ENCODE results near the gene OR2L3. TPM values are rescaled to one million over a fixed set of nuclear protein-coding genes. Genes with fewer than 3 reads are reported as not detected.

Gene OR2L3, protein sequence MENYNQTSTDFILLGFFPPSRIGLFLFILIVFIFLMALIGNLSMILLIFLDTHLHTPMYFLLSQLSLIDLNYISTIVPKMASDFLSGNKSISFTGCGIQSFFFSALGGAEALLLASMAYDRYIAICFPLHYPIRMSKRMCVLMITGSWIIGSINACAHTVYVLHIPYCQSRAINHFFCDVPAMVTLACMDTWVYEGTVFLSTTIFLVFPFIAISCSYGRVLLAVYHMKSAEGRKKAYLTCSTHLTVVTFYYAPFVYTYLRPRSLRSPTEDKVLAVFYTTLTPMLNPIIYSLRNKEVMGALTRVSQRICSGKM
- not detected for total RNA-seq

DNA sequence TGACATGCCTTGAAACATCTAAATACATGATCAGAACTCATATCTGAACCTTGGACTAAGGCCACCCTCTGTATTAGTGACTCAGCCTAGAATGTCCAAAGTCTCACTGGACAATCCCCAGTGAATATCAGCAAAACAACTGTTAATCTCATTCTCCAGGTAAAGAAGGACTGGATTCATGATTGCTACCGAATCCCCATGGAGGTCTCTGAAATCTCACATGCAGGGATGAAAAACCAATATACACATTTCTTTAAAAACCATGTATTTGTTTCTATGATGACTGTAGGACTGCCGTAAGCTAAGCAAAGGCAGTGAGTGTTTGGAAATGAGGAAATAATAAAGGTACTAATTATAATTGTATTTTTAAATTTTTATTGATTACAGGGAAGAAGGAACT, at the start of gene OR2L3:
Gene OR2L3 (plus strand): TSS at position 301 of the 400 bp plus-strand sequence. CDS start 13,846 bp downstream, outside the sequence.
- ATAC-seq (ENCODE audit: insufficient number of reproducible peaks, low FRiP score, low read depth) = no peak
- H3K36me3 ChIP-seq = no peaks in the 10 kb centered on the region
- no peaks in the 10 kb centered on the region for H3K9me3 ChIP-seq
- no peak within 1 kb of the TSS for H3K27ac ChIP-seq
- no peaks in the 10 kb centered on the region for H3K27me3 ChIP-seq (replicated peaks; ENCODE audit: insufficient read depth)
- no peak within 1 kb of the TSS for H3K4me3 ChIP-seq
- no peak for TF ChIP-seq CTCF (IDR thresholded peaks at IDR 0.05)
- DNase-seq (ENCODE audit: low spot score) = no peak
- H3K4me1 ChIP-seq (ENCODE audit: control insufficient read depth in 1 of 2, low read depth in 2 of 2) = no peaks in the 10 kb centered on the region

- Histone ChIP-seq H3K27me3 (replicated peaks; ENCODE audit: insufficient read depth) (no peaks in the 10 kb centered on the region), H3K27ac (no peak overlapping the region), H3K4me3 (no peak overlapping the region), H3K4me1 (ENCODE audit: control insufficient read depth in 1 of 2, low read depth in 2 of 2) (no peaks in the 10 kb centered on the region), H3K36me3 (no peaks in the 10 kb centered on the region), H3K9me3 (no peaks in the 10 kb centered on the region)
- no peak for TF ChIP-seq CTCF (IDR thresholded peaks at IDR 0.05)
- DNase-seq (ENCODE audit: low spot score) (no peak), ATAC-seq (ENCODE audit: insufficient number of reproducible peaks, low FRiP score, low read depth) (no peak)
These were observed 47.8 kb upstream of the OR2L3 start for GRCh38 chr1:247998811-247999210.

DNA sequence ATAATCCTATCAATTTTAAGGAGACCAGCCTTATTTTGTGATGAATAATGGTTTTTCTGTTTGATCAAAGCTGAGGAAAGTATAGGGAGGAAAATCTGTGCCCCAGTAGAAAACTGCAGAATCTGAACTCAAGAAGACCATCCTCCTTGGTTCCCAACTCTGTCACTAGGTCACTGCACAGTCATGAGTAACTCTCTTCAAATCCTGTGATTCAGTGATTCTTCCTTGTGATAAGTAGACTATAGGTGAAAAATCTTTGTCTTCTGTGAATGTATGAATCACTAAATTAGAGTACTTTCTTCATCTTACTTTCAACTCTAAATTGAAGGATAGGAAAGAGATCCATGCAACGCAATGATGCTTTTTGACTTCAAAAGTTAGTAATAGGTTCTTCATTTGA, 46.5 kb upstream of the OR2L3 start:
- DNase-seq (ENCODE audit: low spot score) (no peak), ATAC-seq (ENCODE audit: insufficient number of reproducible peaks, low FRiP score, low read depth) (no peak)
- no peak overlapping the region for H3K4me3 ChIP-seq
- H3K4me1 ChIP-seq (ENCODE audit: control insufficient read depth in 1 of 2, low read depth in 2 of 2) = no peaks in the 10 kb centered on the region
- no peaks in the 10 kb centered on the region for H3K36me3 ChIP-seq
- no peaks in the 10 kb centered on the region for H3K27me3 ChIP-seq (replicated peaks; ENCODE audit: insufficient read depth)
- no peak overlapping the region for H3K27ac ChIP-seq
- no peak for TF ChIP-seq CTCF (IDR thresholded peaks at IDR 0.05)
- H3K9me3 ChIP-seq = no peaks in the 10 kb centered on the region

GRCh38 chr1:248007778-248008177, 38.9 kb upstream of the OR2L3 start:
- ATAC-seq (ENCODE audit: insufficient number of reproducible peaks, low FRiP score, low read depth) (no peak), DNase-seq (ENCODE audit: low spot score) (no peak)
- Histone ChIP-seq H3K27ac (no peak overlapping the region), H3K9me3 (peaks cover 17% of the 10 kb centered on the region), H3K4me3 (no peak overlapping the region), H3K4me1 (ENCODE audit: control insufficient read depth in 1 of 2, low read depth in 2 of 2) (no peaks in the 10 kb centered on the region), H3K36me3 (no peaks in the 10 kb centered on the region), H3K27me3 (replicated peaks; ENCODE audit: insufficient read depth) (no peaks in the 10 kb centered on the region)
- TF ChIP-seq CTCF (IDR thresholded peaks at IDR 0.05) = no peak

DNA sequence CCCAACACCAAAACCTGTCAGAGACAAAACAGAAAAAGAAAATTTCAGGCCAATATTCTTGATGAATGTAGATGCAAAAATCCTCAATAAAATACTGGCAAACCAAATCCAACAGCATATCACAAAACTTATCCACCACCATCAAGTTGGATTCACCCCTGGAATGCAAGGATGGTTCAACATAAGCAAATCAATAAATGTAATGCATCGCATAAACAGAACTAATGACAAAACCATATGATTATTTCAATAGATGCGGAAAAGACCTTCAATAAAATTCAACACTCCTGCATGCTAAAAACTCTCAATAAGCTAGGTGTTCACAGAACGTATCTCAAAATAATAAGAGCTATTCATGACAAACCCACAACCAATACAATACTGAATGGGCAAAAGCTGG, 37.0 kb upstream of the OR2L3 start:
- DNase-seq (ENCODE audit: low spot score) = no peak
- no peak for ATAC-seq (ENCODE audit: insufficient number of reproducible peaks, low FRiP score, low read depth)
- no peaks in the 10 kb centered on the region for H3K4me1 ChIP-seq (ENCODE audit: control insufficient read depth in 1 of 2, low read depth in 2 of 2)

More for the DNA sequence above, 37.0 kb upstream of the OR2L3 start:
- no peak overlapping the region for H3K27ac ChIP-seq
- no peaks in the 10 kb centered on the region for H3K27me3 ChIP-seq (replicated peaks; ENCODE audit: insufficient read depth)
- no peaks in the 10 kb centered on the region for H3K36me3 ChIP-seq
- TF ChIP-seq CTCF (IDR thresholded peaks at IDR 0.05) = no peak
- H3K9me3 ChIP-seq = peaks cover 17% of the 10 kb centered on the region
- H3K4me3 ChIP-seq = no peak overlapping the region
